Activated B cell treated with CpG ODN at 0.5 μM for 24 hours (primary cell): ENCODE measurements around the gene C5orf58. TPM values are rescaled to one million over a fixed set of nuclear protein-coding genes. Genes with fewer than 3 reads are reported as not detected.
"Not testable (repeated sequence)": the region's sequence is repeated elsewhere in the genome, so short reads cannot be mapped to it uniquely, and the experiment has no call there.

Source experiments
- ATAC-seq: fragments of 200-7000 bp; cut with Tn5 transposase; one replicate; pipeline ENCODE4 v1.10.0; 2021; ENCODE audit warnings: low read depth, mild to moderate bottlenecking, moderate library complexity
- CTCF ChIA-PET: fragments of 350-600 bp; sonication (Branson Sonifier 250); formaldehyde crosslinking; loops from one replicate; lab custom pipeline; 2021; ENCODE audit warnings: antibody characterized with exemption; lab: Charles Lee
- POLR2A ChIA-PET: fragments of 350-600 bp; sonication (Branson Sonifier 250); formaldehyde crosslinking; loops from one replicate; lab custom pipeline; 2021; ENCODE audit warnings: antibody characterized with exemption; lab: Charles Lee
- DNase-seq: peaks from one replicate; pipeline ENCODE4 v3.0.0; 2022
- H3K27ac Mint-ChIP-seq: one replicate; pipeline ENCODE4 v1.8.0; 2020; ENCODE audit warnings: mixed read lengths
- H3K27me3 Mint-ChIP-seq: one replicate; pipeline ENCODE4 v1.8.0; 2021; ENCODE audit warnings: mixed read lengths
- H3K36me3 Mint-ChIP-seq: one replicate; pipeline ENCODE4 v1.8.0; 2021; ENCODE audit warnings: low read depth, mixed read lengths
- H3K4me1 Mint-ChIP-seq: one replicate; pipeline ENCODE4 v1.8.0; 2021; ENCODE audit warnings: mixed read lengths
- H3K4me3 Mint-ChIP-seq: one replicate; pipeline ENCODE4 v1.8.0; 2020; ENCODE audit warnings: mild to moderate bottlenecking, mixed read lengths
- H3K9me3 Mint-ChIP-seq: one replicate; pipeline ENCODE4 v1.8.0; 2020; ENCODE audit warnings: mixed read lengths
- CTCF ChIP-seq: fragments of 200-600 bp; IDR thresholded peaks from one replicate; pipeline ENCODE4 v1.8.0; 2022; ENCODE audit warnings: antibody characterized with exemption, mild to moderate bottlenecking
- intact Hi-C: fragments of 100-400 bp; cut with micrococcal nuclease; formaldehyde crosslinking; loops from one replicate; pipeline ENCODE4 v1.15.1; 2024
- total RNA-seq: library from RNA; stranded (reverse); gene quantifications from 2 replicates; pipeline ENCODE4 v1.2.3, GENCODE V29; 2022

Gene C5orf58
- total RNA-seq, 1 donor from 2014 or later: not detected

DNA sequence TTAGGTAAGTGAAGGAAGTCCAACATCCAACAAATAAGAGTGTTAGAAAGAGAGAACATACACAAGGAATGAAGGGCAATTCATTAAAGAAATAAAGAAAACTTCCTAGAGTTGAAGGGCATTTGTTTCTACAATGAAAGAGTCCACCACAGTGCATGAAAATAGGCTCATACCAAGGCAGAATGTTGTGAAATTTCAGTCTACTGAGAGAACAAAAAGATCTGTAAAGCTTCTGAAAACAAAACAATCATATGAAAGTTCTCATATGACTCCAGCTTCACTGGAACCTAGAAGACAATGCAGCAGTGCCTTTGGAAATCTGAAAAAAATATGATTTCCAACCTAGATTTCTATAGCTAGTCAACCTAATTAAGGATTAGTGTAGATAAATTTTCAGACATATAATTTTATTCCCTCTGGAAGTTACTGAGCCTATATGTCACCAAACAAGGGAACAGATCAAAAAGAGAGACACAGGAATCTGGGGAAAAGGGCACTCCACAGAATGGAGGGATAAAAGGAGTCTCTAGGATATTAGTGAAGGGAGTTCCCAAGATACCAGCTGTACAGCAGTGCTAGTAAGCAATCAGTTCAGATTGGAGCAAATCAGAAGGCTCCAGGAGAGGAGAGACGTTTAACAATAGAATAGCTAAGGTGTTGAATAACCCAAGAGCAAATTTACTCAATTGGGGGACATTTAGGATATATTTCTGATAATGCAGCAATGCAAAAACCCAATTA lies 5.8 kb downstream of the C5orf58 start:
- POLR2A ChIA-PET: no interaction called here
- Mint-ChIP-seq H3K4me3 (no peak overlapping the region), H3K36me3 (no peaks in the 10 kb centered on the region), H3K9me3 (no peaks in the 10 kb centered on the region), H3K4me1 (no peaks in the 10 kb centered on the region), H3K27me3 (no peaks in the 10 kb centered on the region), H3K27ac (no peak overlapping the region)
- ATAC-seq (no peak), DNase-seq (no peak)
- CTCF ChIA-PET: interaction anchor here (1.2 kb wide), 1 partner anchor 183 kb away, joined by 3 read pairs; no protein-coding TSS in a partner anchor
- TF ChIP-seq CTCF: no peak
- intact Hi-C loops: no loop called here

DNA sequence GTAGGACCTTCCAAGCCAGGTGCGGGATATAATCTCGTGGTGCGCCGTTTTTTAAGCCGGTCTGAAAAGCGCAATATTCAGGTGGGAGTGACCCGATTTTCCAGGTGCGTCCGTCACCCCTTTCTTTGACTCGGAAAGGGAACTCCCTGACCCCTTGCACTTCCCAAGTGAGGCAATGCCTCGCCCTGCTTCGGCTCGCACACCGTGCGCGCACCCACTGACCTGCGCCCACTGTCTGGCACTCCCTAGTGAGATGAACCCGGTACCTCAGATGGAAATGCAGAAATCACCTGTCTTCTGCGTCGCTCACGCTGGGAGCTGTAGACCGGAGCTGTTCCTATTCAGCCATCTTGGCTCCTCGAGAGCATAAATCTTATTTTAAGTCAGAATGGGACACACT lies 12.7 kb downstream of the C5orf58 start:
- H3K9me3 Mint-ChIP-seq, H3K27ac Mint-ChIP-seq, intact Hi-C loops, H3K4me1 Mint-ChIP-seq, DNase-seq, ATAC-seq, H3K27me3 Mint-ChIP-seq, CTCF ChIA-PET, H3K4me3 Mint-ChIP-seq, POLR2A ChIA-PET: not testable (repeated sequence)
- peaks cover 11% of the 10 kb centered on the region for H3K36me3 Mint-ChIP-seq

DNA sequence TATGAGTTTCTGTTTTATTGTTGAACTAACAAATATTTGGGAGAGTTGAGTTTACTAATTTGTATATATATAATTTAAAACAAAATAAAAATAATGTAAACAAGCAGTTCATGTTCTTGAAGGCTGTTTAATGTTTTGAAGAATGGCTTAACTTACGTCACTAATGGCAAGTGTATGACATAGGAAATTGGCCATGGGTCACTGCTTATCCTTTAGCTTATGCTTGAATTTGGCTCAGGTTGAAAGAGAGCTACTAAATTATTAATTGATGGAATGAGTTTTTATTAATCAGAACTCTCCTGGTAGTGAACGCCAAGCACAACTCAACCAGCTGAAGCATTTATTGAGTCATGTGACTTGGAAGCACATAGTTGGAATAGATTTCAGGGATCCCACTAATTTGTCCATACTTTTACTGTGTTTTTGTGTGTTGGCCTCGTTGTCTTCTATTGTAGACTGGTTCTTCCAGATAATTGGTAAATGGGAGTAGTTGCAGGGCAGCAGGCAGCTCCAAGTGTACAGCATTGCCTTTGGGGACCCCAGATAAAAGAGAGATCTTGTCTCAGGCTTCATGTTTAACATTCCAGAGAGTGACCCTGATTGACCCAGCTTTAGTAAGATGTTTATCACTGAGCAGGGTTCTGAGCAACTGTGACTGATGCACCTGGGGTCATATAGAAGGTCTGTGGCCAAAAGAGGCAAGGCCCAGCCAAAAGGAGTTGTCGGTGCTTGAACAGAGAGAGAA lies 13.5 kb downstream of the C5orf58 start:
- no peak overlapping the region for H3K27ac Mint-ChIP-seq
- CTCF ChIA-PET: interaction anchor here (1.1 to 1.3 kb wide), 2 partner anchors 20 to 93 kb away, joined by 3 read pairs; no protein-coding TSS in a partner anchor

DNA sequence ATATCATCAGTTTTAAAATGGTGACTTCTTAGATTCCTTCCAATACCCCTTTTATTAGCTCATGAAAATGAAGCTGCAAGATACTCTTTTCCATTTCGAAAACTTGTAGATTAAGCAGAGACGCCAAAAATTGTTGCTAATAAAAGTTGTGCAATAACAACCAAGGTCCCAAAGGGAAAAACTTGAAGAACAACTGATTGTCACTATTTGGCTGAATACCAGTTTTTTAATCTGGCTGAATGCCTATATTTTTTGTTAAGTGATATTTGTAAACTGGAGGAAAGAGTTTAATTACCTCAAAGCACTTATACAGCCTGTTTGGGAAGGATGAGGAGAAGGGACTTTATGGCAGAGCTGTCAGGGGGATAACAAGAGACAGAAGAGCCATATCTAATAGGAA lies 14.6 kb downstream of the C5orf58 start:
- ChIA-PET CTCF (interaction anchor here (1.1 to 1.3 kb wide), 2 partner anchors 21 to 92 kb away, joined by 3 read pairs; no protein-coding TSS in a partner anchor), POLR2A (no interaction called here)
- TF ChIP-seq CTCF: no peak
- H3K4me3 Mint-ChIP-seq: no peak overlapping the region
- H3K36me3 Mint-ChIP-seq: peaks cover 15% of the 10 kb centered on the region
- intact Hi-C loops: no loop called here
- H3K27me3 Mint-ChIP-seq: no peaks in the 10 kb centered on the region
- ATAC-seq: no peak
- peaks cover 2% of the 10 kb centered on the region for H3K4me1 Mint-ChIP-seq
- no peaks in the 10 kb centered on the region for H3K9me3 Mint-ChIP-seq
- DNase-seq: no peak
- H3K27ac Mint-ChIP-seq: no peak overlapping the region

More for the DNA sequence above, 13.5 kb downstream of the C5orf58 start:
- no peak for TF ChIP-seq CTCF
- Mint-ChIP-seq H3K4me1 (peaks cover 2% of the 10 kb centered on the region), H3K4me3 (no peak overlapping the region), H3K9me3 (no peaks in the 10 kb centered on the region), H3K36me3 (peaks cover 15% of the 10 kb centered on the region), H3K27me3 (no peaks in the 10 kb centered on the region)
- POLR2A ChIA-PET: no interaction called here
- ATAC-seq (no peak), DNase-seq (no peak)
- intact Hi-C loops: no loop called here

- no peak for ATAC-seq
- Mint-ChIP-seq H3K27ac (no peak overlapping the region), H3K9me3 (no peaks in the 10 kb centered on the region), H3K4me1 (peaks cover 2% of the 10 kb centered on the region), H3K27me3 (no peaks in the 10 kb centered on the region), H3K4me3 (no peak overlapping the region), H3K36me3 (peaks cover 15% of the 10 kb centered on the region)
- no peak for TF ChIP-seq CTCF
- CTCF ChIA-PET: no interaction called here
- intact Hi-C loops: no loop called here
- no peak for DNase-seq
- POLR2A ChIA-PET: no interaction called here
Measured at GRCh38 chr5:170248172-170248930, 15.6 kb downstream of the C5orf58 start.

- H3K27me3 Mint-ChIP-seq, H3K4me3 Mint-ChIP-seq, H3K9me3 Mint-ChIP-seq, DNase-seq, H3K4me1 Mint-ChIP-seq, ATAC-seq, H3K27ac Mint-ChIP-seq, CTCF ChIA-PET, intact Hi-C loops, POLR2A ChIA-PET: not testable (repeated sequence)
- peaks cover 15% of the 10 kb centered on the region for H3K36me3 Mint-ChIP-seq
Measured at GRCh38 chr5:170248931-170249227, 16.1 kb downstream of the C5orf58 start.
